Activated CD4-positive, alpha-beta T cell treated with anti-CD3 and anti-CD28 coated beads for 4 hours (primary cell): Measurements from ENCODE around the gene CASQ2.

Experiments
- DNase-seq, 2 donors: peaks; one replicate each; pipeline ENCODE4 v3.0.0-alpha.2; 2020

The CASQ2 gene

DNA sequence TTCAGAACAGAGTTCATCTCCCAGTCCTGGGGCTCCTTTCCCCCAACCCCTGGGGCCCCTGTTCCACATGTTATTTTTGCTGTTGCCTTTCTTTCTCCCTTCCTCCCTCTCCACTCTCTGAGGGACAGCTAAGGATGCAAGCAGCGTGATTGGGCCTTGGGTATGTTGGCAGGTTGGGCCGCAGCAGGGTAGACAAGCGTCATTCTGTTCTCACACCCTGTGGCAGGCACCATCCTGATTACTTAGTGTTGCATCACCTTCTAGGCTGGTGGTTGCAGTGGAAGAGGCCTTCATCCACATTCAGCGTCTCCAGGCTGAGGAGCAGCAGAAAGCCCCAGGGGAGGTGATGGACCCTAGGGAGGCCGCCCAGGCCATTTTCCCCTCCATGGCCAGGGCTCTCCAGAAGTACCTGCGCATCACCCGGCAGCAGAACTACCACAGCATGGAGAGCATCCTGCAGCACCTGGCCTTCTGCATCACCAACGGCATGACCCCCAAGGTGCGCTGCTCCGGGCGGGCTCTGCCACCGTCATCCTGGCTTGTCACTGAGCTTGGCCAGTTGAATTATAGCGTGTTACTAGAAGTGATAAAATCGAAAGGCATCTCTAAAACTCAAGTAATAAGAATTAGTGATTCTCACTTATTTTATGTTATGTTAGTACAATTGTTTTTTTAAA, 83.3 kb downstream of the CASQ2 start:
- DNase-seq, result no peak

- DNase-seq, result no peak
Measured at GRCh38 chr1:115682792-115683191, 85.7 kb downstream of the CASQ2 start.

DNA sequence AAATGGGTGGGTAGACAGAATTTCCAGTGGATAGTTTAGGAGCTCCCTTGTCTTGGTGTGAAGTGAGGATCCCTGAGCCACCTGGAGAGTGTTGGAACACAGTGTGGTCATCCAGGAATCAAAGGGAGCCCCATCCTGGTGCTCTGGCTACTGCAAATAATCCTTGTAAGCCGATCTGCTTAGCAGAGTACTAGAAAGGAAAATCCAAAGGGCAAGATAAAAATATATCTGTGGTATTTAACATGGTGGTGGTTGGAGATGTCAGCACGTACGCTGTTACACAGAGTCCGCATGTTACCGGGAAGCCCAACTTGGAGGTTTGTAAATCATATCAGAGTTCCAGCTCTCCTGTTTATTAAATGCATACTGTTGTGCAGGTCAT, 87.8 kb downstream of the CASQ2 start:
- no peak for DNase-seq

- no peak for DNase-seq
Measured at GRCh38 chr1:115679141-115679611, 89.3 kb downstream of the CASQ2 start.

- no peak for DNase-seq
Measured at GRCh38 chr1:115678141-115678540, 90.4 kb downstream of the CASQ2 start.

- no peak for DNase-seq
Measured at GRCh38 chr1:115677565-115677964, 90.9 kb downstream of the CASQ2 start.

DNA sequence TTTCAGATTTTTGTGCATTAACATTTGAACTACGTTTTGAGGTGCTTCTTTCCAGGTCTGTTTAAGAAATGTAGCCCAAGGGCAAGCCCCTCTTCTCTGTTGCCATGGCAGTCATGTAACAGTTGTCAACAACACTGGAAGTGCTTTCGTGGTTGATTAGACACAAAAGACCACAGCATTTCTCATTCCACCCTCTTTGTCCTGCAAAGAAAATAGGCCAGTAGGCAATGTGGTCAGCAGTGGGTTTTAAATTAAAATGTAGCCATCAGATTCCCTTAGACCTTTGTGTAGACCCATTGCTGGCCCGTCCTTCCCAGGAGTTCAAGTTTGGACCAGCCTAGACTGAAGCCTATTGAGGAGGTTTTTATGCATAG, 91.3 kb downstream of the CASQ2 start:
- DNase-seq, result no peak

DNA sequence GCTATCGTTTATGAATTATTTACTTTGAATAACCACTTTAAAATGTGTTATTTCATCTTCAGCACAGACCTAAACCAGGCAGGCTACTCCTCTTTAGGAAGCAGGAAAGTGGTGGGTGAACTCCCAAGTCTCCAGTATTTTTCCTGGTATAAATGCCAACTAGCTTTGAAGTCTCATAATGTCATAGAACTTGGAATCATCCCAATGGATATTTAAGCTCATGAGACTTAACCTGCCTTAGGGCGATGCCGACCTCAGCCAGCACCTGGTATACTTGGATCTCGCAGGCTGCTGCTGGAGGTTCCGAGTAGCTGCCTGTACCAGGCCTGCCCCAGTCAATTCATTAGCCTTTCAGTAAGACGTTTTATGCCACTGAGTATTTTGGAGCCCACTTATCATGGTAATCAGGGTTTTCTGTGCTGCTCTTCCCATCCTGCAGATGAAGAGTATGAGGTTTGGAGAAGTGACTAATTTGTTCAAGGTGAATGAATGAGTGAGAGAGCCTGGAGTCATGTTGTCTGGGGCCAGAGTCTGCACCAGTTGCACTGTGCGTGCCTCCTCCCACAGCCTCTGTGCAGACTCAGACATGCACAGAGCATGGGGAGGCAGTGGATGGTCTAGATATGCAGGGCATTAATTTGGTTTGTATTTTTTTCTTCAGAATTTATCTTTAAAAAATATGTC, 91.9 kb downstream of the CASQ2 start:
- DNase-seq, result no peak

DNA sequence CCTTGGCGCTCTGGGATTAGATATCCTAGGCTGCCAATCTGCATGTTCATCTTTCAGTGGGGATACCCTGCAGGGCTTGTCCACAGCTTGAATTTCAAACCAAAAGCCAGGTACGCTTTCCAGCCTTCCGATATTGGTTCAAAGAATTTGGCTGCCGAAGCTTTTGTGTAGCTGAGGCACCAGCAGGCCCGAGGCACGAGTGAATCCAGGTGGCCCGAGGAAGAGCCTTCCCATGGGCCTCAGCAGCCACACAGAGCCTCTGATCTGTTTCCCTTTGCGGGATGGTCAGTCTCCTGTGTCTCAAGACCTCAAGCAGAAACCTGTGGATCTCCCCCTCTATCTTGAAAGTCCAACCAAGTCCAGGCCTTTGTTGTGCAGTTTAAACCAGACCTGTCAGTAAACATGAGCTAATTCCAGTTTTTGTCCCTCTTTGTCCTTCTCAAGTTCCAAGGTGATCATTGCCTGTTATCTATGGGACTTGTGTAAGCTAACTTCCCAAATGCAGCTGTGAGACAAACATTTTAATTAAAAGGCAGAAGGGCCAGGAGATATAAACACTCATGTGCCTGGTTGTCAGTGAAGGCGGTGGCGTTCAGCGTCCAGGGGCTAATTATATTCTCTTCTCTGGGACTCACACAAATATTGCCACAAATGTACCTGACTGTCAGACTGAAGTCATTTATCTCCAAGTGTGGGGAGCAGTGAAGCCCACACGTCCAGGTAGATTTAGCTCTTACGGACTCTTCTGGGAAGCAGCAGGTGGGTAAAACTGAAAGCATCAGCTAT, 96.1 kb downstream of the CASQ2 start:
- DNase-seq, result no peak

GRCh38 chr1:115671176-115671934, 97.2 kb downstream of the CASQ2 start:
- no peak for DNase-seq

- no peak for DNase-seq
Measured at GRCh38 chr1:115670476-115671175, 97.9 kb downstream of the CASQ2 start.

- DNase-seq, result no peak
Measured at GRCh38 chr1:115669886-115670285, 98.6 kb downstream of the CASQ2 start.

DNA sequence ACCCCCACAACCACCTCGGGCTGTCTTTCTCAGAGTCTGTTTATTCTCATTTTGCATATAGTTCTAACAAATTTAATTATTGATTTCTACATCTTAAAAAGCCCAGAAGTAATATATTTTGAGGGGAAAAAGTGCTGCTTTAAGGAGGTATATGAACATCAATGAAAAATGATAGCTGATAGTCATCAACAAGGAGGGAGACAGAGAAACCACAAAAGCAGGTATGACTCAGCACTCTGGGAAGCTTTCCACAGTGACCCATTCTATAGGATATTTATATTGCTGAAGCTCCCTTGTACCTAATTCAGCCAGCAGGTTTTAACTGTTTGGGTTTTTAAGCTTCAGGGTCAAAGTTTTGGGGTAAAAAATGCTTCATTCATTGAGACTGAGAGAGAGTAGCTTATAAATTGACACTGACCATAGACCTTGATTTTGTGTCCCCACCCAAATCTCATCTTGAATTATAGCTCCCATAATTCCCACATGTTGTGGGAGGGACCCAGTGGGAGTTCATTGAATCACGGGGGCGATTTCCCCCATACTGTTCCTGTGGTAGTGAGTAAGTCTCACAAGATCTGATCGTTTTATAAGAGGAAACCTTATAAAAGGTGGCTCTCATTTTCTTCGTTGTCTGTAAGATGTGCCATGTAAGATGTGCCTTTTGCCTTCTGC, 99.4 kb downstream of the CASQ2 start:
- DNase-seq, result no peak

- no peak for DNase-seq
Measured at GRCh38 chr1:115668579-115668978, 99.9 kb downstream of the CASQ2 start.

- DNase-seq, result no peak
Measured at GRCh38 chr1:115666702-115667101, 101.8 kb downstream of the CASQ2 start.

- DNase-seq, result no peak
Measured at GRCh38 chr1:115666206-115666605, 102.3 kb downstream of the CASQ2 start.

GRCh38 chr1:115665319-115666096, 103.0 kb downstream of the CASQ2 start:
- DNase-seq, result no peak

DNA sequence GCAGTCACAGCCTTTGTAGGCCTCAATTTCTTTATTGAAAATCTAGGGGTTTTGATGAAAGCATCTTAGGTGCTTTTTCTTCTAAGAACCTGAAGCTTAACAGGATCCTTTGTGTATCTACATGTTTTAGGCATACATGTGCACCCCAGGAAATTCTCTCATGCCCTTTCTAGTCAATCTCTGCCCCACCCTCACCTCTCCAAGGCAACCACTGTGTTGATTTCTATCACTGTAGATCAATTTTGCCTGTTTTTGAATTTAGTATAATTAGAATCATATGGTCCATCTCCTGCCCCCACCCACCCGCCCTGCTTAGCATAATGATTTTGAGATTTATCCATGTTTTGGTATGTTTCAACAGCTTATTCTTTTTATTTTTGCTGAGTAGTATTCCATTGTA, 107.4 kb downstream of the CASQ2 start:
- no peak for DNase-seq

DNA sequence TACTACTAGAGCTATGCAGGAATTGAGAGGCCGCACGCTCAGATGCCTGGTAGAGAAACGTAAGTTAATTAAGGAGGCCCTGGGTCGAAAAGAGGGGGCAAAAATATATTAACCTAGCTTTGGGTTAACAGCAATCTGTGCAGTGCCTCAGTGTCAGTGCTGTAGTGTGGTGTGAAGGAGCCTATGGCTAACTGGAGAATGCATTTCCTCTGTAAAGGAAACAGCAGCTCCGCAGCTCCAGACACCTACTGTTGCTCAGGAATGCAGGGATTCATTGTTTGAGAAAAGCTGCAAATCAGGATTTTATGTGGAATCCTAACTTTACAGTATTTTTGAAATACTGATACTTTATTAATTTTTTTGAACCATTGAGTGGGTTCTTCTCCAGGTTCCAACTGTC, 108.4 kb downstream of the CASQ2 start:
- DNase-seq, result no peak

DNA sequence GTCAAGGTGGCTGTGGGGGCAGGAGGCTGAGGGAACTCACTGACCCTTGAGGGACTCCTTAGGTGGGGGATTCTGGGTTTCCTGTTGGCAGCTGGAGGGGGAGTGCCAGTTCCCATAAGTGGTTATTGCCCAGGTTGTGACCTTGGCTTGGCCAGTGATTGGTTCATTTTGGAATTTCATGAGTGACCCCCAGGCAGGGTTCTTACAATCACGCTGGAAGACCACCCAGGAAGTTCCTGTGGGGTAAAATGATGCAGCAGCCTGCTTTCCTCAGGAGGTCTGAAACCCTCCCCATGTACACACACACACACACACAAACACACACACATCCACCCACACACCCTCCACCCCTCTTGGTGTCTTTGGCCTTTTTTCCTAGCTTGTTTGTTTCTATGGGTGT, 109.9 kb downstream of the CASQ2 start:
- no peak for DNase-seq

DNA sequence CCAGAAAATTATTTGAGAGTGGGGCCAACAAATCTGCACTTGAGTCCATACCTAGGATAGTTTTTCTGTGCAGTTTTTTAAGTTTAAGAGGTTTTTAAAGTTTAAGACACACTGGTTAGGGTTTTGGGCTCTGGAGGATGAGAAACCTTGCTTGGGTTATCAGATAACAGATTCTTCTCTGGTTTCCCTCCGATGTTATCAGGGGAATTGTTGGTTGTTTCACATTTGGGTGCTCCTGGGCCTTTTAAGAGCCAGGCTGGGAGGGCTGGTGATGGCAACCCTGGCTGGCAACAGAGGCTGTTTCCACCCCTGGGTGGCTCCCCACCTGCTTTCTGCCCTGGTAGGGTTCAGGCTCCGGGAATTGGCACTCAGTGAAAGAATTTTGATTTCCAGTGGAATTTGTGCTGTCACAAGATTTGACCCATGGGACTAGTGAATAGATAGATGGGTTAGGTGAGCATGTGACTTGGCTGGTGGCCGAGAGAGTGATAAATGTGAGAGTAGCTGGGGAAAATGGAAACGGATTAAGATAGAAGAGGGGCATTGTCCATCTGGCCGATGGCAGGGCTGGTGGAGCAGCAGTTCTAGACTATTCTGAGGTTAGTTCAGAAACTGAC, 111.9 kb downstream of the CASQ2 start:
- no peak for DNase-seq
